ENCODE measurements around the gene SSBP2.

DNA sequence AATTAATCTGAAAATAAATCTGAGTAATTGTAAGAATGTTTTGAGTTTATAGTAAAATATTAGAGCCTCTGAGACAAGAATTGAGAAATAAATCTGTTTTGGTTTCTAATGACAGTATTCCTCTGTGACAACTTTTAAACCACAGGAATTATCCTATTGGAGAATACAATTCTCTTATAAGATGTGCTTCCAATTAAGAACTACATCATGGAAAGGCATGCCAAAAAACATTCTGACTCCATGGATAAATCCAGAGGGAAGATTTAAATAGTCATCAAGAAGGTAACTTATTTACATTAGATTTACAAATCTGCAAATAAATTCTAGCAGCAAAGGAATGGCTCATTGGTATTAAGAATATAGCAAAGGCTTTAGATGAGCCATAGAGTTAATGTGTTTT lies 178.7 kb downstream of the SSBP2 start:
- TF ChIP-seq EZH2 (IDR thresholded peaks at IDR 0.05) = no peak
- TF ChIP-seq, protein P1, sequence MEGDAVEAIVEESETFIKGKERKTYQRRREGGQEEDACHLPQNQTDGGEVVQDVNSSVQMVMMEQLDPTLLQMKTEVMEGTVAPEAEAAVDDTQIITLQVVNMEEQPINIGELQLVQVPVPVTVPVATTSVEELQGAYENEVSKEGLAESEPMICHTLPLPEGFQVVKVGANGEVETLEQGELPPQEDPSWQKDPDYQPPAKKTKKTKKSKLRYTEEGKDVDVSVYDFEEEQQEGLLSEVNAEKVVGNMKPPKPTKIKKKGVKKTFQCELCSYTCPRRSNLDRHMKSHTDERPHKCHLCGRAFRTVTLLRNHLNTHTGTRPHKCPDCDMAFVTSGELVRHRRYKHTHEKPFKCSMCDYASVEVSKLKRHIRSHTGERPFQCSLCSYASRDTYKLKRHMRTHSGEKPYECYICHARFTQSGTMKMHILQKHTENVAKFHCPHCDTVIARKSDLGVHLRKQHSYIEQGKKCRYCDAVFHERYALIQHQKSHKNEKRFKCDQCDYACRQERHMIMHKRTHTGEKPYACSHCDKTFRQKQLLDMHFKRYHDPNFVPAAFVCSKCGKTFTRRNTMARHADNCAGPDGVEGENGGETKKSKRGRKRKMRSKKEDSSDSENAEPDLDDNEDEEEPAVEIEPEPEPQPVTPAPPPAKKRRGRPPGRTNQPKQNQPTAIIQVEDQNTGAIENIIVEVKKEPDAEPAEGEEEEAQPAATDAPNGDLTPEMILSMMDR (IDR thresholded peaks at IDR 0.05 in 2 of 3, conservative IDR thresholded peaks at IDR 0.05 in 1 of 3; ENCODE audit: borderline replicate concordance in 1 of 3, insufficient read depth in 1 of 3, low read depth in 2 of 3, low read length in 2 of 3) = no peak

All from HCT116 (cell line).